ENCODE measurements around the gene OR2M2. TPM values are rescaled to one million over a fixed set of nuclear protein-coding genes. Genes with fewer than 3 reads are reported as not detected.

OR2M2 gene
- total and polyA plus RNA-seq, 2 of the 4 experiments (the other 2 are of a cell fraction), result not detected

DNA sequence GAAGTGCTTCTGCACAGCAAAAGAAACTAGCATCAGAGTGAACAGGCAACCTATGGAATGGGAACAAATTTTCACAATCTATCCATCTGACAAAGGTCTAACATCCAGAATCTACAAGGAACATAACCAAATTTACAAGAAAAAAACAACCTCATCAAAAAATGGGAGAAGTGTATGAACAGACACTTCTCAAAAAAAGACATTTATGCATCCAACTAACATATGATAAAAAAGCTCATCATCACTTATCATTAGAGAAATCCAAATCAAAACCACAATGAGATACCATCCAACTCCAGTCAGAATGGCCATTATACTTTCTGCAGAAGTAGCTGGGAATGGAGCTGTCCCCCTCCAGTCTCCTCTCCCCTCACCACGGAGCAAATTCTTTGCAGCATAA lies 19.5 kb downstream of the OR2M2 start:
- BruUV-seq (replicated peaks), result no TSS peak
- WGBS, 2 experiments (ENCODE audit: extremely low coverage in 2 of 2, insufficient read length in 1 of 2), result no CpG with 5 or more reads among the region's 1 CpG
- CTCF ChIA-PET, result no interaction called here
- Histone ChIP-seq H4K20me1 (ENCODE audit: insufficient read depth, low read length) (no peaks in the 10 kb centered on the region), H3K23ac (ENCODE audit: low read depth, low read length) (no peak overlapping the region), H3K4me3 (ENCODE audit: insufficient read depth, low read depth, low read length) (no peak overlapping the region), H3K9me3 (ENCODE audit: control insufficient read depth, insufficient read depth, low read length) (peaks cover 8% of the 10 kb centered on the region), H4K5ac (ENCODE audit: low read depth, low read length) (no peak overlapping the region), H3K4me1 (ENCODE audit: control insufficient read depth, insufficient read depth, low read length) (no peaks in the 10 kb centered on the region), H3K79me1 (ENCODE audit: low read depth in 1 of 2, low read length in 2 of 2) (no peaks in the 10 kb centered on the region), H2BK5ac (ENCODE audit: low read depth, low read length, poor library complexity, severe bottlenecking) (no peak overlapping the region), H3K18ac (ENCODE audit: low read depth, low read length) (no peak overlapping the region), H3K4ac (ENCODE audit: low read depth, low read length) (no peak overlapping the region), H3K27me3 (ENCODE audit: control insufficient read depth, insufficient read depth, low read length) (no peaks in the 10 kb centered on the region), H3K36me3 (ENCODE audit: control insufficient read depth, insufficient read depth, low read length) (no peaks in the 10 kb centered on the region), H2BK15ac (ENCODE audit: low read depth, low read length) (no peak overlapping the region), H2BK120ac (ENCODE audit: low read depth, low read length) (no peak overlapping the region), H3K56ac (ENCODE audit: extremely low read depth, insufficient read depth, low read length) (no peak overlapping the region), H4K91ac (ENCODE audit: insufficient read depth, low read depth, low read length) (no peak overlapping the region), H2AFZ (replicated peaks; ENCODE audit: low read length, poor library complexity) (no peak overlapping the region), H3K14ac (replicated peaks; ENCODE audit: low read depth, low read length) (no peak overlapping the region), H3K4me2 (ENCODE audit: low read depth, low read length) (no peak overlapping the region), H3K9ac (ENCODE audit: low read depth, low read length) (no peak overlapping the region), H4K8ac (ENCODE audit: low read depth in 2 of 2, low read length in 2 of 2) (no peak overlapping the region), H3K9me1 (ENCODE audit: insufficient read depth, low read length) (no peaks in the 10 kb centered on the region), H2AK5ac (ENCODE audit: low read depth, low read length) (no peak overlapping the region), H3K27ac (ENCODE audit: insufficient read depth, low read length) (no peak overlapping the region), H2AK9ac (replicated peaks; ENCODE audit: low read depth, low read length, poor library complexity) (no peak overlapping the region), H2BK20ac (ENCODE audit: low read depth, low read length) (no peak overlapping the region)
- dilution Hi-C loops (cut with HindIII; ENCODE audit: low sequenced_read_pairs, unreplicated experiment), result no loop called here
- ATAC-seq (ENCODE audit: low read depth) (no peak), DNase-seq (no peak)
- intact Hi-C loops (cut with micrococcal nuclease), result no loop called here
- POLR2A ChIA-PET (ENCODE audit: unreplicated experiment), result no interaction called here
- TF ChIP-seq FOS (IDR thresholded peaks at IDR 0.05; ENCODE audit: low read depth, low read length), result no peak
- no peak for TF ChIP-seq CEBPB (IDR thresholded peaks at IDR 0.05; ENCODE audit: low read depth, low read length)
- TF ChIP-seq, protein P1, sequence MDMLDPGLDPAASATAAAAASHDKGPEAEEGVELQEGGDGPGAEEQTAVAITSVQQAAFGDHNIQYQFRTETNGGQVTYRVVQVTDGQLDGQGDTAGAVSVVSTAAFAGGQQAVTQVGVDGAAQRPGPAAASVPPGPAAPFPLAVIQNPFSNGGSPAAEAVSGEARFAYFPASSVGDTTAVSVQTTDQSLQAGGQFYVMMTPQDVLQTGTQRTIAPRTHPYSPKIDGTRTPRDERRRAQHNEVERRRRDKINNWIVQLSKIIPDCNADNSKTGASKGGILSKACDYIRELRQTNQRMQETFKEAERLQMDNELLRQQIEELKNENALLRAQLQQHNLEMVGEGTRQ (IDR thresholded peaks at IDR 0.05; ENCODE audit: low read depth, low read length), result no peak
- TF ChIP-seq SMC3 (IDR thresholded peaks at IDR 0.05; ENCODE audit: low read depth, low read length), result no peak
- no peak for TF ChIP-seq NFE2L2 (IDR thresholded peaks at IDR 0.05; ENCODE audit: low read depth, low read length)
- TF ChIP-seq MAZ (IDR thresholded peaks at IDR 0.05; ENCODE audit: borderline replicate concordance, low read depth, low read length), result no peak
- TF ChIP-seq RFX5 (IDR thresholded peaks at IDR 0.05; ENCODE audit: low read depth, low read length), result no peak
- no peak for TF ChIP-seq RAD21 (IDR thresholded peaks at IDR 0.05; ENCODE audit: low read length)
- no peak for TF ChIP-seq BHLHE40 (IDR thresholded peaks at IDR 0.05; ENCODE audit: low read depth, low read length)
- TF ChIP-seq RCOR1 (IDR thresholded peaks at IDR 0.05; ENCODE audit: insufficient replicate concordance, low read length), result no peak
- TF ChIP-seq, protein P2, sequence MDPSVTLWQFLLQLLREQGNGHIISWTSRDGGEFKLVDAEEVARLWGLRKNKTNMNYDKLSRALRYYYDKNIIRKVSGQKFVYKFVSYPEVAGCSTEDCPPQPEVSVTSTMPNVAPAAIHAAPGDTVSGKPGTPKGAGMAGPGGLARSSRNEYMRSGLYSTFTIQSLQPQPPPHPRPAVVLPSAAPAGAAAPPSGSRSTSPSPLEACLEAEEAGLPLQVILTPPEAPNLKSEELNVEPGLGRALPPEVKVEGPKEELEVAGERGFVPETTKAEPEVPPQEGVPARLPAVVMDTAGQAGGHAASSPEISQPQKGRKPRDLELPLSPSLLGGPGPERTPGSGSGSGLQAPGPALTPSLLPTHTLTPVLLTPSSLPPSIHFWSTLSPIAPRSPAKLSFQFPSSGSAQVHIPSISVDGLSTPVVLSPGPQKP (IDR thresholded peaks at IDR 0.05; ENCODE audit: borderline replicate concordance, low read depth, low read length), result no peak
- TF ChIP-seq MXI1 (IDR thresholded peaks at IDR 0.05; ENCODE audit: borderline replicate concordance, low read depth, low read length), result no peak
- TF ChIP-seq, protein P3, sequence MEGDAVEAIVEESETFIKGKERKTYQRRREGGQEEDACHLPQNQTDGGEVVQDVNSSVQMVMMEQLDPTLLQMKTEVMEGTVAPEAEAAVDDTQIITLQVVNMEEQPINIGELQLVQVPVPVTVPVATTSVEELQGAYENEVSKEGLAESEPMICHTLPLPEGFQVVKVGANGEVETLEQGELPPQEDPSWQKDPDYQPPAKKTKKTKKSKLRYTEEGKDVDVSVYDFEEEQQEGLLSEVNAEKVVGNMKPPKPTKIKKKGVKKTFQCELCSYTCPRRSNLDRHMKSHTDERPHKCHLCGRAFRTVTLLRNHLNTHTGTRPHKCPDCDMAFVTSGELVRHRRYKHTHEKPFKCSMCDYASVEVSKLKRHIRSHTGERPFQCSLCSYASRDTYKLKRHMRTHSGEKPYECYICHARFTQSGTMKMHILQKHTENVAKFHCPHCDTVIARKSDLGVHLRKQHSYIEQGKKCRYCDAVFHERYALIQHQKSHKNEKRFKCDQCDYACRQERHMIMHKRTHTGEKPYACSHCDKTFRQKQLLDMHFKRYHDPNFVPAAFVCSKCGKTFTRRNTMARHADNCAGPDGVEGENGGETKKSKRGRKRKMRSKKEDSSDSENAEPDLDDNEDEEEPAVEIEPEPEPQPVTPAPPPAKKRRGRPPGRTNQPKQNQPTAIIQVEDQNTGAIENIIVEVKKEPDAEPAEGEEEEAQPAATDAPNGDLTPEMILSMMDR (conservative IDR thresholded peaks at IDR 0.05; ENCODE audit: low read depth, low read length), result no peak
- in situ Hi-C loops (cut with MboI; ENCODE audit: low sequenced_read_pairs), result no loop called here
